Psoas muscle (tissue), 8 donors: ENCODE results near the gene DDX25. TPM values are rescaled to one million over a fixed set of nuclear protein-coding genes. Genes with fewer than 3 reads are reported as not detected.

Experiments
- ATAC-seq, 4 donors: fragments of 200-7000 bp; cut with Tn5 transposase; one replicate each; pipeline ENCODE4 v1.9.1; 2020; ENCODE audit warnings: moderate library complexity in 3 of 4, mild to moderate bottlenecking in 2 of 4
- DNase-seq, 2 donors: peaks; one replicate each; pipeline ENCODE4 v3.0.0-alpha.2; 2020
- H3K27ac ChIP-seq: fragments of 200-600 bp; one replicate; pipeline ENCODE4 v1.8.0; 2022
- H3K27me3 ChIP-seq, 3 donors: fragments of 200-600 bp in 1 of 3; one replicate each; pipeline versions ENCODE4 v1.6.1 to v1.8.0; 2013 to 2022; ENCODE audit warnings: low read length in 2 of 3, mild to moderate bottlenecking in 2 of 3, moderate library complexity in 1 of 3; ENCODE audit not compliant: insufficient read depth in 3 of 3
- H3K36me3 ChIP-seq, 2 donors: fragments of 200-600 bp in 1 of 2; one replicate each; pipeline versions ENCODE4 v1.6.1 to v1.8.0; 2013 to 2022; ENCODE audit warnings: low read depth in 1 of 2, mild to moderate bottlenecking in 1 of 2, moderate library complexity in 1 of 2; ENCODE audit not compliant: insufficient read depth in 1 of 2
- H3K4me1 ChIP-seq: fragments of 200-600 bp; one replicate; pipeline ENCODE4 v1.8.0; 2022
- H3K4me3 ChIP-seq: fragments of 200-600 bp; one replicate; pipeline ENCODE4 v1.8.0; 2022; ENCODE audit warnings: mild to moderate bottlenecking
- H3K9me3 ChIP-seq: fragments of 200-600 bp; one replicate; pipeline ENCODE4 v1.8.0; 2022
- CTCF ChIP-seq: fragments of 200-600 bp; IDR thresholded peaks from one replicate; pipeline ENCODE4 v1.8.0; 2022; ENCODE audit warnings: antibody characterized with exemption
- WGBS, 3 donors: extraction: QIAGEN DNeasy Blood & Tissue Kit; methylation state at CpG; one replicate each; pipeline versions ENCODE4 v1.1.6 to v1.1.7; 2013; 5-methylcytosine and 5-hydroxymethylcytosine counted together
- intact Hi-C, 2 donors: fragments of 100-400 bp; cut with DNase I; formaldehyde crosslinking; loops; one replicate each; pipeline versions ENCODE4 v1.11.0 to v1.14.2; 2022
- polyA plus RNA-seq, 3 donors: library from polyadenylated mRNA; stranded (reverse); fragments of 200-250 nt; gene quantifications; one replicate each; pipeline ENCODE4 v1.2.3, GENCODE V29; 2013
- total RNA-seq, 4 donors: library from RNA; stranded (reverse); fragmentation: NEBNext Ultra II Directional in 2 of 4; extraction: Animal tissue kit (Norgen Biotek cat#: 25700) in 2 of 4; gene quantifications; one replicate each; pipeline versions ENCODE4 v1.2.1 to v1.2.4, GENCODE V29; 2021 to 2023
- donor health status: healthy with polysubstance abuse.
- donor health status: DM: no; HTN: no; CAD: no; lungs with moderate emphysema.
- donor health status: Bipolar disorder and iron deficiency.
- donor health status: healthy.
- donor health status: DM: yes; HTN: yes; CAD: no.
- donor health status: DM: no; HTN: no; CAD: no.
- donor health status: DM: no; HTN: no; CAD: no.
- donor health status: DM: yes; HTN: yes; CAD: no.

The DDX25 gene
- total and polyA plus RNA-seq, 7 donors = 0.01 TPM; not detected in 6

GRCh38 chr11:125941619-125942611 lies 37.6 kb downstream of the DDX25 start:
- Histone ChIP-seq H3K36me3 (no peaks in the 10 kb centered on the region), H3K9me3 (no peaks in the 10 kb centered on the region), H3K4me3 (no peak overlapping the region), H3K27me3 (no peaks in the 10 kb centered on the region), H3K27ac (no peak overlapping the region), H3K4me1 (no peaks in the 10 kb centered on the region)
- intact Hi-C loops = loop anchor here (1.0 to 10.0 kb wide), 4 partner anchors 123 to 252 kb away; partner anchors contain the start of gene CDON (in 1 of the 2)
- whole genome bisulfite sequencing, 3 donors = 12 to 16% (median 12%) methylated on average over 20 of the region's 20 CpGs
- ATAC-seq (peak; percentile 72 to 92 (median 78)), DNase-seq (peak; percentile 54 to 74)
- TF ChIP-seq CTCF = peak; percentile 67

GRCh38 chr11:125942771-125943428 lies 38.6 kb downstream of the DDX25 start:
- intact Hi-C loops = loop anchor here (1.0 to 10.0 kb wide), 5 partner anchors 36 to 251 kb away; partner anchors contain the start of gene CDON (in 1 of the 2)
- Histone ChIP-seq H3K27ac (no peak overlapping the region), H3K36me3 (no peaks in the 10 kb centered on the region), H3K9me3 (no peaks in the 10 kb centered on the region), H3K4me1 (no peaks in the 10 kb centered on the region), H3K4me3 (no peak overlapping the region), H3K27me3 (no peaks in the 10 kb centered on the region)
- no peak for DNase-seq
- ATAC-seq = no peak
- no peak for TF ChIP-seq CTCF
- 95 to 96% (median 95%) methylated on average over 12 of the region's 12 CpGs for WGBS, 3 donors

GRCh38 chr11:125943661-125944349 lies 39.5 kb downstream of the DDX25 start:
- ATAC-seq = no peak
- H3K27ac ChIP-seq = no peak overlapping the region
- intact Hi-C loops = loop anchor here (1.0 to 10.0 kb wide), 4 partner anchors 35 to 248 kb away; partner anchors contain the start of gene CDON (in 1 of the 2)
- no peaks in the 10 kb centered on the region for H3K27me3 ChIP-seq
- TF ChIP-seq CTCF = no peak
- no peak for DNase-seq
- no peaks in the 10 kb centered on the region for H3K9me3 ChIP-seq
- no peaks in the 10 kb centered on the region for H3K4me1 ChIP-seq
- 88 to 97% (median 89%) methylated on average over 9 of the region's 9 CpGs for WGBS, 3 donors
- H3K36me3 ChIP-seq = no peaks in the 10 kb centered on the region
- H3K4me3 ChIP-seq = no peak overlapping the region

GRCh38 chr11:125944350-125945010 lies 40.2 kb downstream of the DDX25 start:
- no peaks in the 10 kb centered on the region for H3K27me3 ChIP-seq
- intact Hi-C loops = loop anchor here (5.0 to 10.0 kb wide), 3 partner anchors 120 to 248 kb away; partner anchors contain the start of gene CDON (in 1 of the 2)

More at GRCh38 chr11:125944350-125945010, 40.2 kb downstream of the DDX25 start:
- WGBS, 3 donors = 81 to 88% (median 86%) methylated on average over 13 of the region's 13 CpGs
- Histone ChIP-seq H3K36me3 (no peaks in the 10 kb centered on the region), H3K4me1 (no peaks in the 10 kb centered on the region), H3K9me3 (no peaks in the 10 kb centered on the region), H3K27ac (no peak overlapping the region), H3K4me3 (no peak overlapping the region)
- no peak for TF ChIP-seq CTCF
- DNase-seq (no peak), ATAC-seq (no peak)
